DOHH2 (cell line): Measurements from ENCODE around the gene MACROD2.

Source experiments
- CTCF ChIP-seq: fragments of 200-600 bp; sonication (generic); IDR thresholded peaks from one replicate; pipeline ENCODE4 v1.5.1; 2014; ENCODE audit warnings: antibody characterized with exemption, mild to moderate bottlenecking, low read depth, low read length; ENCODE audit not compliant: poor library complexity, severe bottlenecking
- EZH2phosphoT487 ChIP-seq: fragments of 200-600 bp; sonication (generic); IDR thresholded peaks from 2 replicates; pipeline ENCODE4 v1.6.1; 2017; ENCODE audit warnings: borderline replicate concordance, mild to moderate bottlenecking, antibody characterized with exemption, low read length, moderate library complexity, mixed read lengths

GRCh38 chr20:15655295-15655874 is 1660.1 kb downstream of the MACROD2 start:
- TF ChIP-seq CTCF (no peak), EZH2phosphoT487 (no peak)
